ENCODE data around the gene CCL17. TPM values are rescaled to one million over a fixed set of nuclear protein-coding genes. Genes with fewer than 3 reads are reported as not detected.
A peak's percentile ranks its signal among the peaks of the same experiment; 100 is the strongest.

The CCL17 gene
- total RNA-seq, 1 donor = not detected

DNA sequence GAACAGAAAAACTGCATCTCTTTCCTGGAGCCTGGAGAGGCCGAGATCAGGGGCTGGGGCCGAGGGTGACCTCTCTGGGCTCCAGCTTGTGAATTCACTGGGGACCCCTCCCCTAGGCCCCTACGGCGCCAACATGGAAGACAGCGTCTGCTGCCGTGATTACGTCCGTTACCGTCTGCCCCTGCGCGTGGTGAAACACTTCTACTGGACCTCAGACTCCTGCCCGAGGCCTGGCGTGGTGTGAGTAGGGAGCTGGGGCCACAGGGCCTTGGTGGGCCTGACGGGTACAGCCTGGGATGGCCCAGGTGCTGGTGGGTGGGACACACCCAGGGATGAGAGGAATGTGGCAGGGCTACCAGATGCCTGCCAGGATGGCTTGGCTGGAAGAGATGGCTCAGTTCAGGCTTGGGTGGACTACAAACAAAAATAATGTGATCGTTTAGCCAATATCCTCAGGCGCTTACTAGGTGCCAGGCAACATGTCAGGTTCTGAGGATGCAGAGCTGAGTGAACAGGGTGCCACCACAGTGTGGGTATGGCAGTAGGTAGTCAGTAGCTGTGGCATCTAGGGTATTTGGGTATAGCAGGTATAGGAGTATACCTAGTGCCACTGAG, 44.1 kb upstream of the CCL17 start:
- no peak for DNase-seq (ENCODE audit: low read depth)
- no peak overlapping the region for H3K4me3 ChIP-seq (ENCODE audit: low read depth, low read length)
- TF ChIP-seq, protein P1, sequence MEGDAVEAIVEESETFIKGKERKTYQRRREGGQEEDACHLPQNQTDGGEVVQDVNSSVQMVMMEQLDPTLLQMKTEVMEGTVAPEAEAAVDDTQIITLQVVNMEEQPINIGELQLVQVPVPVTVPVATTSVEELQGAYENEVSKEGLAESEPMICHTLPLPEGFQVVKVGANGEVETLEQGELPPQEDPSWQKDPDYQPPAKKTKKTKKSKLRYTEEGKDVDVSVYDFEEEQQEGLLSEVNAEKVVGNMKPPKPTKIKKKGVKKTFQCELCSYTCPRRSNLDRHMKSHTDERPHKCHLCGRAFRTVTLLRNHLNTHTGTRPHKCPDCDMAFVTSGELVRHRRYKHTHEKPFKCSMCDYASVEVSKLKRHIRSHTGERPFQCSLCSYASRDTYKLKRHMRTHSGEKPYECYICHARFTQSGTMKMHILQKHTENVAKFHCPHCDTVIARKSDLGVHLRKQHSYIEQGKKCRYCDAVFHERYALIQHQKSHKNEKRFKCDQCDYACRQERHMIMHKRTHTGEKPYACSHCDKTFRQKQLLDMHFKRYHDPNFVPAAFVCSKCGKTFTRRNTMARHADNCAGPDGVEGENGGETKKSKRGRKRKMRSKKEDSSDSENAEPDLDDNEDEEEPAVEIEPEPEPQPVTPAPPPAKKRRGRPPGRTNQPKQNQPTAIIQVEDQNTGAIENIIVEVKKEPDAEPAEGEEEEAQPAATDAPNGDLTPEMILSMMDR (IDR thresholded peaks at IDR 0.05; ENCODE audit: insufficient read depth, low read depth, low read length) = no peak

DNA sequence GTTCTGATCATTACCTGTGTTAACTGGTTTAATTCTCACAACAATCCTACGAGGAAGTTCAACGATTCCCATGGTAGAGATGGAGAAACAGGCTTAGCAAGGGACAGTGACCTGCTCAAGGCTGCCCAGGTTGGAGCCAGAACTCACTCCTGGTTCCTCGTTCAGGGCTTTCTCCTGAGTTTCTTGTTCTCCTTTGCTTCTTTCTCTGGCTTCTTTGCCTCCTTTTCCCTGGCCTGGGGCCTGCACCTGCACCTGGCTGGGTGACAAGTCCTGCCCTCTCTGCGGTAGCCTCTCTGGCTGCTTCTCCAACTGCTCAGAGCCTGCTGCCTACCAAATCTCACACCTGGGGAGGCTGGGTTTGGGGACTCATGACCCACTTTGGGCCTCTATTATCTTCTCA, 43.2 kb upstream of the CCL17 start:
- H3K4me3 ChIP-seq (ENCODE audit: low read depth, low read length) = no peak overlapping the region
- no peak for DNase-seq (ENCODE audit: low read depth)
- TF ChIP-seq, protein P1 (IDR thresholded peaks at IDR 0.05; ENCODE audit: insufficient read depth, low read depth, low read length) = no peak

DNA sequence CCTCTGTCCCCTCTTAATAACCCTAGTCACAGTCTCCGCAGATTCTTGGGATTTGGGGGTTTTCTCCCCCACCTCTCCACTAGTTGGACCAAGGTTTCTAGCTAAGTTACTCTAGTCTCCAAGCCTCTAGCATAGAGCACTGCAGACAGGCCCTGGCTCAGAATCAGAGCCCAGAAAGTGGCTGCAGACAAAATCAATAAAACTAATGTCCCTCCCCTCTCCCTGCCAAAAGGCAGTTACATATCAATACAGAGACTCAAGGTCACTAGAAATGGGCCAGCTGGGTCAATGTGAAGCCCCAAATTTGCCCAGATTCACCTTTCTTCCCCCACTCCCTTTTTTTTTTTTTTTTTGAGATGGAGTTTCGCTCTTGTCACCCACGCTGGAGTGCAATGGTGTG, 40.4 kb upstream of the CCL17 start:
- DNase-seq (ENCODE audit: low read depth) = no peak
- no peak overlapping the region for H3K4me3 ChIP-seq (ENCODE audit: low read depth, low read length)
- TF ChIP-seq, protein P1 (IDR thresholded peaks at IDR 0.05; ENCODE audit: insufficient read depth, low read depth, low read length) = no peak

DNA sequence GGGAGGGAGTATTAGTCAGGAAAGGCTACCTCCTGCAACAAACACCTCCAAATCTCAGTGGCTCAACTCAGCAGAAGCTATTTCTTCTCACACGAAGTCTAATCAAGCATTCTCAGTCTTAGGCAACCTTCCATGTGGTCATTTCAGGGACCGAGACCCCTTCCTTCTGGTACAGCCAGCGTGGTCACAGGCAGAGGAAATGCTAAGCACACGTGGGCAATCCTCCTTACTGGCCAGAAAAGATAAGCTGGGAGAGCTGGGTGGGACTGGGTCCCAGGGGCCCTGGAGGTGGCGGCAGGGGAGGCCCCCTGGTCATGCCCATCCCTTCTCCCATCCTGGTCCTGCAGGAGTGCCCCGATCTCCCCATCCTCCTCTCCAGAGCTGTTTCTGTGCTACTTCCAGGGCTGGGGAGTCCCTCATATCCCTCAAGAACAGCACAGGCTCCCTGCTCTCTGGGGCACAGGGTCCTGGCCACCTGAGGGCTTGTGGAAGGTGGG, 38.0 kb upstream of the CCL17 start:
- DNase-seq (ENCODE audit: low read depth) = no peak
- TF ChIP-seq, protein P1 (IDR thresholded peaks at IDR 0.05; ENCODE audit: insufficient read depth, low read depth, low read length) = no peak
- H3K4me3 ChIP-seq (ENCODE audit: low read depth, low read length) = no peak overlapping the region

DNA sequence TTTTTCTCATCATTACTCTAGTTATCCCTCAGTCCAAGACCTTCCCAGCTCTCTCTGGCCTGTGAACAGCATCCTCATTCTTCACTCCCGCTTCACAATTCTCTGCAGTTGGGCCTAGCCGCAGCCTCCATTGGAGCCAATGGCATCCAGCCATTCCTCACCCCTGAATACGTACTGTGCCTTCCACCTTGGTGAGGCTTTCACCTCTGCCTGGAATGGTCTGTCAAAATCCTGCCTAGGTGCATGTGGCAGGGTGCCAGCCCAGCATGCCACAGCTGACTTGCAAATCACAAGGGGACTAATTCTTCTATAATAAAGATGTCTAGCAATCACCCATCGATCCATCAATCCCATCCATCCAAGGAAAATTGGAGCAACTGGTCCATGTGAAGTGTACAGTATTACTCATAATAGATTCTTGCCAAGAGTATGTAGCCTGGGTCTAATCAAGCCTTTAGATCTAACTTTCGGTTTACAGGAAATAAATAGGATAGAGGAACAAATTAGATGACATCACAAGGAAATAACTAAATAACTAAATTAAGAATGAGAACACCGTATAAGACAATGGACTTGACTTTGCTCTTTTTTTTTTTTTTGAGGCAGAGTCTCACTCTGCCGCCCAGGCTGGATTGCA, 37.3 kb upstream of the CCL17 start:
- DNase-seq (ENCODE audit: low read depth) = peak; percentile 56
- no peak overlapping the region for H3K4me3 ChIP-seq (ENCODE audit: low read depth, low read length)
- TF ChIP-seq, protein P1 (IDR thresholded peaks at IDR 0.05; ENCODE audit: insufficient read depth, low read depth, low read length) = no peak

DNA sequence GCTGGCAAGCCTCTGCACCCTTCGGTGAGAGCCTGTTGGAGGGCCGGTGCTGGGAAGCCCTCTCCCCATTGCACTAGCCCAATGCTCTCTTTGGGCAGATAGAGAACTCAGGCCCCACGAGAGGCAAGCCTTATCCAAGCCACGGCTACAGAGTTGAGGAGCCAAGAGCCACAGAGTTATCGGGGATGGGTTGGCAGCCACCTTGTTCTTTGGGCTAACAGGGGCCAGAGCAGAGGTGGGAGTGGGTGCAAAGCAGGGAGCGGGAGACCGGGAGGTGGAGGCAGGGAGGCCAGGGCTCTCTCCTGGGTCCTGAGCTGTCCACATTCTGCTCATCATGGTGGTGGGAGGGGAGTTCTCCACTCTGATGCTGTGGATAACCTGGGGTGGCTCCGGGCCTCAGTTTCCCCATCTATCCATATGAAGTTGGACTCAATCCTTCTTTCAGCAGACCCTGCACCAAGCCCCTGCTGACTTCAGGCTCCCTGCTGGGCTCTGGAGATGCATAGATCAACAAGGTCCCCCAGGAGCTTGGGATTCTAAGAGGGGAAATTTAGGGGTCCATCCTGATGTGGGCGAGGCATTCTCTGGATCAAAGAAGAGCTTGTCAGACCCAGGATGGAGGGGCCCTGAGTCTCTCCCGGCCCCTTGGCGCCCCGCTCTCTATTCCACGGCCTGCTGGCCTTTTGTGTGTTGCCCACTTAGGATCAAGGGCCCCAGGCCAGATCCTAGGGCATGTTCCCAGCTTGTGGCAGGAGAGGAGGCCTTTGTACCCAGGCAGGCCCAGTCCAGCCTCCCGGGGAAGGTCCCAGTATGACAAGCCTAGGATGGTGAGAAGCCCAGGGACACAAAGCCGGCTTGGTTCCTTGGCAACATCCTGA, 32.8 kb upstream of the CCL17 start:
- no peak for DNase-seq (ENCODE audit: low read depth)
- no peak overlapping the region for H3K4me3 ChIP-seq (ENCODE audit: low read depth, low read length)
- TF ChIP-seq, protein P1 (IDR thresholded peaks at IDR 0.05; ENCODE audit: insufficient read depth, low read depth, low read length) = no peak
